ENCODE data around the gene IFNA1. TPM values are rescaled to one million over a fixed set of nuclear protein-coding genes. Genes with fewer than 3 reads are reported as not detected.

The IFNA1 gene
- 0.14 TPM in 1 of 2 replicates, not detected in the other for total RNA-seq

GRCh38 chr9:21440139-21440538 lies at the start of gene IFNA1:
Gene IFNA1 (plus strand): TSS chr9:21440439. CDS start chr9:21440508, 69 bp downstream.

DNA sequence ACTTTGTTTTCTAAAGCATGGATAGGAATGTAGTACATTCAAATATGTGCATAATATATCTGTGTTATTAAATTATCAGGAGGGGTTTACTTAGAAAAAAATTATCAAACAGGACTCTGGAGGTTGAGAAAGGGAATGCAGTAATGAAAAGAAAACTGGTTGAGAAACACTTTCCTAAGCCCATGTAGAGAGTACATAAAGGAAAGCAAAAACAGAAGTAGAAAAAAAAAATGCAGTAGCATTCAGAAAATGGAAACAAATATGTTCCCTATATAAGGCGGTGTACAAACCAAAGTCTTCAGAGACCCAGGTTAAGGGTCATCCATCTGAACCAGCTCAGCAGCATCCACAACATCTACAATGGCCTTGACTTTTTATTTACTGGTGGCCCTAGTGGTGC lies 31.4 kb upstream of the IFNA1 start, which contains the start of gene IFNA8:
Gene IFNA8, plus strand, starts transcription at position 301 of the 400 bp plus-strand sequence. Its CDS starts 60 bp downstream, at position 361.

DNA sequence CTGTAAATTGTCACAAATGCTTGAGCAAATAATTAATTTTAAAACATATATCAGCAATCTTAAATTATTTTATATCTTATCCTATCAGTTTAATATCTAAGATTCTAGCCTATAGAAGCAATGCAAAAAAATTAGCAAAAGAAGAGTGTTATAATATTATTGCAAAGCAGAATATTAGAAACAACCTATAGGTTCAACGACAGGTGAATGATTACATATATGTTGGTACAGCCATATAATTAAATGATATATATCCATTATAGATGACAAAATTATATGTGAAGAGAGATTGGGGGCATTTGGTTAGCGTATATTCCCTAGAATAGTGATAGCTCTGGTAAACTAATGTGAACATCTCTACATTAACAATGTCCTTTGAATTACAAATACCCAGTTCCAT lies 42.0 kb downstream of the IFNA1 start, which contains the start of gene IFNE:
Gene IFNE, minus strand, starts transcription at position 101 of the 400 bp plus-strand sequence. CDS start 619 bp downstream, outside the sequence.

Other genes starting within 250 kb of the IFNA1 start
- gene IFNA7, start 238.2 kb upstream of the IFNA1 start, total RNA-seq = not detected in 2 replicates
- not detected in 2 replicates for gene IFNA10, start 233.3 kb upstream of the IFNA1 start, total RNA-seq
- not detected in 2 replicates for gene IFNA16, start 223.1 kb upstream of the IFNA1 start, total RNA-seq
- gene IFNA17, start 212.2 kb upstream of the IFNA1 start, total RNA-seq = not detected in 2 replicates
- not detected in 2 replicates for gene IFNA14, start 200.4 kb upstream of the IFNA1 start, total RNA-seq
- 0.14 TPM in 1 of 2 replicates, not detected in the other for gene IFNA5, start 135.1 kb upstream of the IFNA1 start, total RNA-seq
- 25.6 and 42.7 TPM in 2 replicates for gene KLHL9, start 105.0 kb upstream of the IFNA1 start, total RNA-seq
- not detected in 2 replicates for gene IFNA6, start 89.6 kb upstream of the IFNA1 start, total RNA-seq
- not detected in 2 replicates for gene IFNA13, start 72.4 kb upstream of the IFNA1 start, total RNA-seq
- not detected in 2 replicates for gene IFNA2, start 55.0 kb upstream of the IFNA1 start, total RNA-seq
- gene IFNA8, start 31.3 kb upstream of the IFNA1 start, total RNA-seq = not detected in 2 replicates
- 8.8 and 22.3 TPM in 2 replicates for gene IFNE, start 41.9 kb downstream of the IFNA1 start, total RNA-seq

All from placental pericyte (primary cell).